Liver (tissue), 9 donors: ENCODE measurements around the gene ABCA13. TPM values are rescaled to one million over a fixed set of nuclear protein-coding genes. Genes with fewer than 3 reads are reported as not detected.

Experiments used
- DNase-seq: peaks from one replicate; pipeline ENCODE4 v3.0.0-alpha.2; 2017; ENCODE audit warnings: low spot score
- H3K27ac ChIP-seq, 2 donors: one replicate each; pipeline ENCODE4 v1.7.0; 2013; ENCODE audit warnings: inconsistent platforms in 2 of 2, low read length in 2 of 2, control low read depth in 1 of 2, low read depth in 1 of 2, mild to moderate bottlenecking in 1 of 2
- H3K27me3 ChIP-seq, 4 donors: one replicate each; pipeline versions ENCODE4 v1.6.1 to v1.7.0; 2013; ENCODE audit warnings: low read length in 3 of 4, inconsistent platforms in 1 of 4, mild to moderate bottlenecking in 1 of 4, moderate library complexity in 1 of 4; ENCODE audit not compliant: control insufficient read depth in 4 of 4, insufficient read depth in 4 of 4
- H3K36me3 ChIP-seq, 4 donors: one replicate each; pipeline versions ENCODE4 v1.6.1 to v1.7.0; 2013; ENCODE audit warnings: low read length in 3 of 4, mild to moderate bottlenecking in 3 of 4, low read depth in 1 of 4, moderate library complexity in 1 of 4; ENCODE audit not compliant: control insufficient read depth in 4 of 4, insufficient read depth in 3 of 4
- H3K4me1 ChIP-seq, 4 donors: one replicate each; pipeline versions ENCODE4 v1.6.1 to v1.7.0; 2013; ENCODE audit warnings: low read length in 3 of 4, mild to moderate bottlenecking in 3 of 4, moderate library complexity in 1 of 4; ENCODE audit not compliant: control insufficient read depth in 4 of 4, insufficient read depth in 4 of 4
- H3K4me3 ChIP-seq, 3 donors: one replicate each; pipeline versions ENCODE4 v1.6.1 to v1.7.0; 2013; ENCODE audit warnings: low read length in 3 of 3, control low read depth in 1 of 3, low read depth in 1 of 3, mild to moderate bottlenecking in 1 of 3
- H3K9ac ChIP-seq, 2 donors: one replicate each; pipeline ENCODE4 v1.7.0; 2013; ENCODE audit warnings: low read length in 2 of 2, mild to moderate bottlenecking in 2 of 2, moderate library complexity in 2 of 2, control low read depth in 1 of 2, low read depth in 1 of 2
- H3K9me3 ChIP-seq, 4 donors: one replicate each; pipeline versions ENCODE4 v1.6.1 to v1.7.0; 2013; ENCODE audit warnings: low read length in 3 of 4; ENCODE audit not compliant: control insufficient read depth in 4 of 4
- CTCF ChIP-seq: fragments of 150-350 bp; IDR thresholded peaks from 2 replicates; pipeline ENCODE4 v1.5.1; 2017; ENCODE audit warnings: improper control_type of control experiment, low read depth, low read length; ENCODE audit not compliant: missing input control
- EGR1 ChIP-seq, 2 donors: IDR thresholded peaks; 2 replicates each; pipeline ENCODE4 v1.6.1; 2016 to 2018; ENCODE audit warnings: antibody characterized with exemption in 2 of 2, low read depth in 2 of 2
- FOXA1 ChIP-seq: IDR thresholded peaks from 2 replicates; pipeline ENCODE4 v1.6.1; 2016; ENCODE audit warnings: antibody characterized with exemption
- FOXA2 ChIP-seq: IDR thresholded peaks from 2 replicates; pipeline ENCODE4 v1.6.1; 2016; ENCODE audit warnings: antibody characterized with exemption
- GABPA ChIP-seq, 2 donors: IDR thresholded peaks in 1 of 2; conservative IDR thresholded peaks in 1 of 2; 2 replicates each; pipeline ENCODE4 v1.6.1; 2016; ENCODE audit warnings: antibody characterized with exemption in 2 of 2, mild to moderate bottlenecking in 1 of 2, moderate library complexity in 1 of 2
- HNF4A ChIP-seq, 2 donors: conservative IDR thresholded peaks; 2 replicates each; pipeline ENCODE4 v1.6.1; 2016; ENCODE audit warnings: antibody characterized with exemption in 2 of 2, mild to moderate bottlenecking in 2 of 2
- HNF4G ChIP-seq: IDR thresholded peaks from 2 replicates; pipeline ENCODE4 v1.6.1; 2016; ENCODE audit warnings: antibody characterized with exemption
- JUND ChIP-seq, 2 donors: IDR thresholded peaks; 2 replicates each; pipeline ENCODE4 v1.6.1; 2016; ENCODE audit warnings: antibody characterized with exemption in 2 of 2
- NR2F2 ChIP-seq: IDR thresholded peaks from 2 replicates; pipeline ENCODE4 v1.6.1; 2016; ENCODE audit warnings: antibody characterized with exemption
- REST ChIP-seq: IDR thresholded peaks from 2 replicates; pipeline ENCODE4 v1.6.1; 2016; ENCODE audit warnings: antibody characterized with exemption, mild to moderate bottlenecking
- RXRA ChIP-seq, 2 donors: IDR thresholded peaks; 2 replicates each; pipeline ENCODE4 v1.6.1; 2017 to 2018; ENCODE audit warnings: antibody characterized with exemption in 2 of 2, mild to moderate bottlenecking in 1 of 2
- SP1 ChIP-seq: IDR thresholded peaks from 2 replicates; pipeline ENCODE4 v1.6.1; 2018; ENCODE audit warnings: antibody characterized with exemption, mild to moderate bottlenecking
- TAF1 ChIP-seq: conservative IDR thresholded peaks from 2 replicates; pipeline ENCODE4 v1.6.1; 2016; ENCODE audit warnings: antibody characterized with exemption, mild to moderate bottlenecking
- YY1 ChIP-seq: IDR thresholded peaks from 2 replicates; pipeline ENCODE4 v1.6.1; 2016; ENCODE audit warnings: antibody characterized with exemption, mild to moderate bottlenecking
- ZBTB33 ChIP-seq: IDR thresholded peaks from 2 replicates; pipeline ENCODE4 v1.6.1; 2016; ENCODE audit warnings: antibody characterized with exemption
- WGBS: extraction: QIAGEN DNeasy Blood & Tissue Kit; methylation state at CpG from one replicate; pipeline ENCODE4 v1.1.7; 2013; 5-methylcytosine and 5-hydroxymethylcytosine counted together
- polyA plus RNA-seq, 2 donors: library from polyadenylated mRNA; stranded (reverse) in 1 of 2; unstranded in 1 of 2; fragments of 200-250 nt in 1 of 2; fragments of >200 nt in 1 of 2; fragmentation: Nextera tagmentation in 1 of 2; extraction: Ambion mirVana in 1 of 2; gene quantifications; one replicate each; pipeline versions ENCODE4 v1.2.1 to v1.2.3, GENCODE V29; 2013 to 2015
- total RNA-seq, 2 donors: library from RNA; depleted of rRNA; stranded (reverse); fragments of >200 nt; gene quantifications; one replicate each; pipeline ENCODE4 v1.2.3, GENCODE V29; 2014
- TF ChIP-seq, protein P1 (sequence below): IDR thresholded peaks from 2 replicates; pipeline ENCODE4 v1.6.1; 2016; ENCODE audit warnings: antibody characterized with exemption
- donor health status: healthy.
- donor health status: healthy.
- donor health status: healthy.
- donor health status: healthy.
- donor health status: healthy.

The ABCA13 gene
- total and polyA plus RNA-seq, 4 donors: 0.22 to 1.0 (median 0.66) TPM

GRCh38 chr7:48419401-48419800 is 248.1 kb downstream of the ABCA13 start:
- no peaks in the 10 kb centered on the region for H3K4me1 ChIP-seq
- no peaks in the 10 kb centered on the region for H3K27me3 ChIP-seq
- TF ChIP-seq GABPA (IDR thresholded peaks at IDR 0.05 in 1 of 2, conservative IDR thresholded peaks at IDR 0.05 in 1 of 2): no peak
- no peak for TF ChIP-seq EGR1 (IDR thresholded peaks at IDR 0.05; ENCODE audit: low read depth in 2 of 2)
- no peak for TF ChIP-seq HNF4A (conservative IDR thresholded peaks at IDR 0.05)
- TF ChIP-seq, protein P1, sequence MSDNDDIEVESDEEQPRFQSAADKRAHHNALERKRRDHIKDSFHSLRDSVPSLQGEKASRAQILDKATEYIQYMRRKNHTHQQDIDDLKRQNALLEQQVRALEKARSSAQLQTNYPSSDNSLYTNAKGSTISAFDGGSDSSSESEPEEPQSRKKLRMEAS: no peak
- TF ChIP-seq REST: no peak
- no peak for TF ChIP-seq FOXA1
- TF ChIP-seq HNF4G: no peak
- no peak for TF ChIP-seq YY1
- TF ChIP-seq SP1: no peak
- no peak for TF ChIP-seq RXRA (IDR thresholded peaks at IDR 0.05)
- TF ChIP-seq TAF1: no peak
- TF ChIP-seq ZBTB33: no peak
- no peaks in the 10 kb centered on the region for H3K9me3 ChIP-seq
- no peak overlapping the region for H3K4me3 ChIP-seq
- H3K27ac ChIP-seq: no peak overlapping the region
- WGBS: 41% methylated on average over 2 of the region's 2 CpGs
- DNase-seq: no peak
- no peaks in the 10 kb centered on the region for H3K36me3 ChIP-seq
- H3K9ac ChIP-seq: no peak overlapping the region

DNA sequence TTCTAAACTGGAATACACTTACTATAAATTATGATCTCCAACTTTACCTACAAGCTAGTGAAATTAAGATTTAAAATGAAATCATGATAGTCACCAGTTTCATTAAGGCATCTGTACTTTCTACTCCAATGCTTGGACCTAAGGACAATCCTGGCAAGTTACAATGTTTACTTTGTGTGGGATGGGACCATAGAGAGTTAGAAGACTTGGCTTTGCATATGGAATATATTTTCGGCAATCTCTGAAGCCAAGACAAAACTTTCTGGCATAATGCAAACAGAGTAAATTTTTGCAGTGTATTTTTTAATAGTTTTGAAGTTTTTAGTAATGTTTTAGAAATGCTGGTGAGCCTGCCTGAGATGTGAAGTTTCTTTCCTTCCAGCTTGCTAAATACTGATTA is 248.9 kb downstream of the ABCA13 start:
- no peak overlapping the region for H3K4me3 ChIP-seq
- TF ChIP-seq TAF1 (no peak), CTCF (no peak), GABPA (IDR thresholded peaks at IDR 0.05 in 1 of 2, conservative IDR thresholded peaks at IDR 0.05 in 1 of 2) (no peak), SP1 (no peak), EGR1 (IDR thresholded peaks at IDR 0.05; ENCODE audit: low read depth in 2 of 2) (no peak), JUND (IDR thresholded peaks at IDR 0.05) (no peak), NR2F2 (no peak), REST (no peak), FOXA2 (no peak), RXRA (IDR thresholded peaks at IDR 0.05) (no peak), HNF4G (no peak)
- TF ChIP-seq, protein P1: no peak
- 70% methylated on average over 1 of the region's 1 CpG for WGBS
- H3K4me1 ChIP-seq: no peaks in the 10 kb centered on the region
- no peaks in the 10 kb centered on the region for H3K9me3 ChIP-seq
- no peak overlapping the region for H3K9ac ChIP-seq
- no peak for DNase-seq
- no peak overlapping the region for H3K27ac ChIP-seq
- H3K36me3 ChIP-seq: no peaks in the 10 kb centered on the region
- no peaks in the 10 kb centered on the region for H3K27me3 ChIP-seq
